ENCODE measurements around the gene SLC6A13. TPM values are rescaled to one million over a fixed set of nuclear protein-coding genes. Genes with fewer than 3 reads are reported as not detected.

Gene SLC6A13
- total RNA-seq, 1 donor from 2014 or later = not detected

DNA sequence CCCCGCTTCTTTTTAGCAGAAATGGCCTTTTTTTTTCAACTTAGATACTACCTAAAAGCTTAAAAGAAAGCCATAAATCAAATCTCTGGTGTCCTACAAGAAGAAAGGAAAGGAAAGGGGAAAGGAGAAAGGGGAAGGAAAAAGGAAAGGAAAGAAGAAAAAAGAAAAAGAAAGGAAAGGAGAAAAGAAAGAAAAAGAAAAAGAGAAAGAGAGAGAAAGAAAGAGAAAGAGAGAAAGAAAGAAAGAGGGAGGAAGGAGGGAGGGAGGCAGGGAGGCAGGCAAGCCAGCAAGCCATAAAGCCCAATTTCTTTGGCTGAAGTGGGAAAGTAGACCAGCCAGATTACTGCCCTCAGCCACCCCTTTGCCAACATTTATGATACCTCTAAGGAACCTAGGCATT is 32.5 kb upstream of the SLC6A13 start:
- intact Hi-C loops (cut with DNase I) = no loop called here
- H3K4me1 ChIP-seq = no peaks in the 10 kb centered on the region

DNA sequence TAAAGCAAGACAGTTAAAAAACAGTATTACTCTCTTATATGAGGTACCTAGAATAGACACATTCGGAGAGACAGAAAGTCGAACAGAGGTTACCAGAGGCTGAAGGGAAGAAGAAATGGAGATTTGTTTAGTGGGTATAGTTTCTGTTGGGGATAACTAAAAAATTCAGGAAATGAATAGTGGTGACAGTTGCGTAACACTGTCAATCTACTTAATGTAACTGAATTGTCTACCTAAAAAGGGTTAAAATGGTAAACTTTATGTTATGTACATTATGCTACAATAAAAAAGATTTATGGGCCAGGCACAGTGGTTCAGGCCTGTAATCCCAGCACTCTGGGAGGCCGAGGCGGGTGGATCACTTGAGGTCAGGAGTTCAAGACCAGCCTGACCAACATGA is 30.6 kb upstream of the SLC6A13 start:
- Histone ChIP-seq H3K9me3 (no peaks in the 10 kb centered on the region), H3K36me3 (peaks cover 57 to 71% of the 10 kb centered on the region in 2 donors), H3K4me3 (no peak overlapping the region), H3K27me3 (no peaks in the 10 kb centered on the region), H3K4me1 (no peaks in the 10 kb centered on the region), H3K27ac (no peak overlapping the region)
- intact Hi-C loops (cut with DNase I) = no loop called here
- DNase-seq (ENCODE audit: low spot score in 2 of 2) = no peak
- TF ChIP-seq, protein P1, sequence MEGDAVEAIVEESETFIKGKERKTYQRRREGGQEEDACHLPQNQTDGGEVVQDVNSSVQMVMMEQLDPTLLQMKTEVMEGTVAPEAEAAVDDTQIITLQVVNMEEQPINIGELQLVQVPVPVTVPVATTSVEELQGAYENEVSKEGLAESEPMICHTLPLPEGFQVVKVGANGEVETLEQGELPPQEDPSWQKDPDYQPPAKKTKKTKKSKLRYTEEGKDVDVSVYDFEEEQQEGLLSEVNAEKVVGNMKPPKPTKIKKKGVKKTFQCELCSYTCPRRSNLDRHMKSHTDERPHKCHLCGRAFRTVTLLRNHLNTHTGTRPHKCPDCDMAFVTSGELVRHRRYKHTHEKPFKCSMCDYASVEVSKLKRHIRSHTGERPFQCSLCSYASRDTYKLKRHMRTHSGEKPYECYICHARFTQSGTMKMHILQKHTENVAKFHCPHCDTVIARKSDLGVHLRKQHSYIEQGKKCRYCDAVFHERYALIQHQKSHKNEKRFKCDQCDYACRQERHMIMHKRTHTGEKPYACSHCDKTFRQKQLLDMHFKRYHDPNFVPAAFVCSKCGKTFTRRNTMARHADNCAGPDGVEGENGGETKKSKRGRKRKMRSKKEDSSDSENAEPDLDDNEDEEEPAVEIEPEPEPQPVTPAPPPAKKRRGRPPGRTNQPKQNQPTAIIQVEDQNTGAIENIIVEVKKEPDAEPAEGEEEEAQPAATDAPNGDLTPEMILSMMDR (IDR thresholded peaks at IDR 0.05) = no peak

More for the DNA sequence above, 32.5 kb upstream of the SLC6A13 start:
- no peaks in the 10 kb centered on the region for H3K9me3 ChIP-seq
- no peak overlapping the region for H3K4me3 ChIP-seq
- TF ChIP-seq, protein P1 (IDR thresholded peaks at IDR 0.05) = no peak
- no peak overlapping the region for H3K27ac ChIP-seq
- H3K36me3 ChIP-seq = peaks cover 65 to 82% of the 10 kb centered on the region in 2 donors
- DNase-seq (ENCODE audit: low spot score in 2 of 2) = no peak
- H3K27me3 ChIP-seq = no peaks in the 10 kb centered on the region

DNA sequence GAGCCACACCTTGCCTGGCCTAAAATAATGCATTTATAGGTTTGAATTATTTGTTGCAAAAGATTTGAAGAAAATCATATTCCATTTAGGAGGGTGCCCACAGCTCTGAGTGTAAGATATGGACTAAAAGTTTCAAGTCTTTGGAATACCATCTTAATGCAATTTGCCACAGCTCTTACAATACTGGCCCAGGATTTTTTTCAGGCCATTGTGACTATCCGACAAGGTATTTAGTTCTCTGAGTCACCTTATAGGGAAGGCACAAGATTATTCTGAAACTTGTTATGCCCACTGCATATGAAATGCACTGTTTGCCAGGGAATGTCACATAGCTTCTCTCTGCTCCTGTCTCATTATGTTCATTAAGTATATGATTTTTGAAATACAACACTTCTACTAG is 29.6 kb upstream of the SLC6A13 start:
- Histone ChIP-seq H3K27me3 (no peaks in the 10 kb centered on the region), H3K27ac (no peak overlapping the region), H3K36me3 (peaks cover 48 to 61% of the 10 kb centered on the region in 2 donors), H3K4me1 (no peaks in the 10 kb centered on the region), H3K9me3 (no peaks in the 10 kb centered on the region), H3K4me3 (no peak overlapping the region)
- TF ChIP-seq, protein P1 (IDR thresholded peaks at IDR 0.05) = no peak
- intact Hi-C loops (cut with DNase I) = no loop called here
- no peak for DNase-seq (ENCODE audit: low spot score in 2 of 2)

DNA sequence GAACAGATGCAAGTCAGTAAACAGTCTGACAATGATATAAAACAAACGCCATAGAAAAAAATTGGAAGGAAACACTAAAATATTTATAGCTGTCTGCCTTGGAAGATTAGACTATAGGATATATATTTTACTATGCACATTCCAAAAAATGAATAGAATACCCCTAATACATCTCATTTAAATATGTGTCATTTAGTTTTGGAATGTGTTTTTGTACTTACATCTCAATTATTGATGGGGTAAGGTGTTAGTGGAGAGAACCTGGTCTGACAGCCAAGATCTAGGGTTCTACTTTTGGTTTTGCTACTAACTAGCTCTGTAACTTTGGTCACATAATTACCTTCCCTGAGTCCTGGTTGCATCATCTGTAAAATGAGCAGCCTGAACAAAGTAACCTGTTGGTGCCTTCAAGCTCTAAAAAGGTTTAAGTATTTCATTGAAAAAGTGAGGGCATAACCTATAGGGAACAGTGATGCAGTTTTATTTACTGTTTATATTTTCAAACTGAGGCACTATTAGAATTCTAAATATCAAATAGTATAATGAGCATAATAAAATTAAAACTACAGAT is 28.6 kb upstream of the SLC6A13 start:
- peaks cover 48 to 52% of the 10 kb centered on the region in 2 donors for H3K36me3 ChIP-seq
- H3K4me1 ChIP-seq = no peaks in the 10 kb centered on the region
- H3K4me3 ChIP-seq = no peak overlapping the region
- no peaks in the 10 kb centered on the region for H3K27me3 ChIP-seq
- no peak for DNase-seq (ENCODE audit: low spot score in 2 of 2)
- no peaks in the 10 kb centered on the region for H3K9me3 ChIP-seq
- intact Hi-C loops (cut with DNase I) = no loop called here
- TF ChIP-seq, protein P1 (IDR thresholded peaks at IDR 0.05) = no peak
- H3K27ac ChIP-seq = no peak overlapping the region

DNA sequence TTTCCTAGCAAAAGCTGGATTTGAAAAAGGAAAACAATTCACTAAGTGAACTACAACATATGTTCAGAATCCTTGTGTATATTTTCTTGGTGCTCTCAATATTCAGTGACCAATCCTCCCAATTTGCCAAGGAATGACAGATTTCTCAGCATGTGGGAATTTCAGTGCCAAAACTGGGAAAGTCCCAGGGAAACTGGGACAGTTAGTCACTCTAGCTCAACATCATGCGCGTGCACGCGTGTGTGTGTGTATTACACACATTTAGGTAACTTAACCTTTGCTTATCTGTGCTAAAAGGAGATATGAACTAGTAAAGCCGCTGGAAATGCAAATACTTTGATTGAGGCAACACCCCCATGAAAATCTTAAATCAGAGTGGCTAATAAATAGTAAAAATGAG is 26.1 kb upstream of the SLC6A13 start:
- TF ChIP-seq, protein P1 (IDR thresholded peaks at IDR 0.05) = no peak
- no peaks in the 10 kb centered on the region for H3K9me3 ChIP-seq
- no peaks in the 10 kb centered on the region for H3K4me1 ChIP-seq
- H3K36me3 ChIP-seq = peaks cover 53 to 55% of the 10 kb centered on the region in 2 donors
- intact Hi-C loops (cut with DNase I) = no loop called here
- no peak overlapping the region for H3K27ac ChIP-seq
- no peak for DNase-seq (ENCODE audit: low spot score in 2 of 2)
- H3K27me3 ChIP-seq = no peaks in the 10 kb centered on the region
- H3K4me3 ChIP-seq = no peak overlapping the region
